NCI-H1417 treated with DMSO at 0.1 percent for 48 hours (cell line): ENCODE measurements around the gene ABCA8.

ENCODE experiments used
- DNase-seq: peaks from one replicate; lab custom pipeline; 2025; lab: John Stamatoyannopoulos, UW

ABCA8 gene

DNA sequence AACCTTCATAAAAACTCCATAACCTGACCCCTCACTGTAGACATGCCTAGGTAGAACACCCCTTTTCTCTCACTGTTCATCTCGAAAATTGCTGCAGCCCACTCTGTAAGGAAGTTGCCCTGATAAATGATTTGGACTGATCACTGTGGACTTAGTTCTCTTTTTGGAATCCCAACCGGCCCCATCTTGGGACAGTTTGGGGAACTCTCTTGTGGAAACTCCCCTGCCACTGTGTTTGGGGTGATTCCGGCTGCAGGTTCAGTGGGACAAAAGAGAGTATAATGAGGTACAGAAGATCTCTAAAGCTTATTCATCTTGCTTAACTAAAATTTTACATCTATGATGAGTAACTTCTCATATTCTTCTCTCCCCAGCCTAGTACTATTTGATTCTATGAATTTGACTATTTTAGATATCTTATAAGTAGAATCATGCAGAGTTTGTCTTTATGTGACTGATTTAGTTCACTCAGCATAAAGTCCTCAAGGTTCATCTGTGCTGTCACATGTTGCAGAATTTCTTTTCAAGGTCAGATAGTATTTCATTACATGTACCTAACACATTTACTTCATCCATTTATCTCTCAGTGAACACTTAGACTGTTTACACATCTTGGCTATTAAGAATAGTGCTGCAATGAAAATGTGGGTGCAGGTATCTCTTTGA lies 84.9 kb downstream of the ABCA8 start:
- no peak for DNase-seq

DNA sequence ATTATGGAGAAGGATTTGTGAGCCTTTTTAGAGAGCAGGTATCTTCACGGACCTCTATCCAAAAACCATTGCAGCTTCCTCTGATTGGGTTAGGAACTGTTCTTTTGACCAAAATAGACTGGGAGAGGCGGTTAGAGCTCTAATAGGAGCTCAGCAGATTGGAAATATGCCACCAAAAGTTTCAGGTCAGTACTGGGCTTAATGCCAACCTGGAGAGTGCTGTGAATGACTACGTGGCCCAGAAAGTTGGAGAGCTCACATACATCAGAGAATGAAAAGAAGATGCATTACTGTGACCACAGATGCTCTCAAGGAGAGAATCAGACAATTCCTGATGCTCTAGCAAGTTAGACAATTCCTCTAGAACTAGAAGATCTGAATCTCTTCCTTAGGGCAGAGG lies 86.5 kb downstream of the ABCA8 start:
- no peak for DNase-seq

DNA sequence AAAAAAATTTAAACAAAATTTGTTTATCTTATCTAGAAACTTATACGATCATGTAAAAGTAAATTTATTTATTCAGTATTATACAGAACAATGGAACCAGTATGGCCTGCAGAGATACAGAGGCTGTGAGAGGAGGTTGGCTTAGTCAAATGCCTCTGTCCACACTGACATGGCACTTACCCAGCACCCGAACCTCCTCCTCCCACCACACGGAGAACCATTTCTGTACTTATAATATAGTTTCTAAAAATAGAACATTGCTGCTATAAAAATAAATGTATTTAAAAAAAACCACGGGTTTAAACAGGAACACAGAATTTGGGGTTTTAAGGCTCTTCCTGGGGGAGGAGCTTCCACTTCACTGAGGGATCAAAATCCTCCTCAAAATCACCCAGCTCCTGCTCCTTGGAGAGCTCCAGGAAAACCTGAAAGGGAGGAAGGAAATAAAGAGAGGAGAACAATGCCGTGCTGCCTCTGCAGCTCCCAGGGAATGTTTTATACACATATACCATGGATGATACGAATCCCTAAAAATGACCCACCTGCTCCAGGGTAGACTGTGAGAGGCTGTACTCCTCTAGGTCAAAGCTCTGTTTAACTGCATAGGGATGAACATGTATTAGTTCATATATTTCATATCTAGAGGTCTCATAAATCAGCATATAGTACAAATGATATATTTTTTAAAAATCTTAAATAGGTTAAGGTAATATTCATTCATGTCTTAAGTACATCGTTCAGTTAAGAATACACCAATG lies 87.3 kb downstream of the ABCA8 start:
- DNase-seq = no peak

DNA sequence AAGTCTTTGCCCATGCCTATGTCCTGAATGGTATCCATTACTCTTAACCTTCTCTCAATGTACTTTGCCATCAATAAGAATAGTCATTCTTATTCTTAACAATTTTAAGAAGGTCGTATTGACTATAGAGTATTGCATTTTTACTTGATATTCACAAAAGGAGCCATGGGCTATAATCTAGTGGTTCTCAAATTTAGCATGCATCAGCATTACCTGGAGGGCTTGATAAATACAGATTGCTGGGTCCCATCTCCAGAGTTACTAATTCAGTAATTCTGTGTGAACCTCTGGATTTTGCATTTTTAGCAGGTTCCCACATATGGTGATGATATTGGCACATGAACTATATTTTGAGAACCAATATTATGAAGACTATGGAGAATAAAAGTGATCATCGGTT lies 89.6 kb downstream of the ABCA8 start:
- DNase-seq = no peak

DNA sequence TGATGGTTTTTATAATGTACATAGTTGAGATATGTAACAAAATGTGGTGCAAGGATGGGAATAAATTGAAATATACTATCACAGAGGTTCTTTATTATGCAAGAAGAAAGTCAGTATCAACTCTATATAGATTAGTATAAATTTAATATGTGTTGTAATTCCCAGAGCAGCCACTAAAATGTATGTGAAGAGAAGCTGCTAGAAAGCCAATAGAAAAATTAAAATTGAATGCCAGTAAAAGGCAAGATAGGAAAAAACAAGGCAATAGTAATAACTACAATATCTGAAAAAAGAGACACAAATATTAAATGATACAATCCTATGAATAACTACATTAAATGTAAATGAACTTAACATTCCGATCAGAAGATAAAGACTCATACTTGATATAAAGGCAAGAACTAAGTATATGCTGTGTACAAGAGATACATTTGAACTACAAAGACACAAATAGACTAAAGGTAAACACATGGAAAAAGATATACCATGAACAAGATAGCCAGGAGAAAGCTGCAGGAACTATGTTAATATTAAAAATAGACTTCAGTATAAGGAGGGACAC lies 92.0 kb downstream of the ABCA8 start:
- DNase-seq = no peak

DNA sequence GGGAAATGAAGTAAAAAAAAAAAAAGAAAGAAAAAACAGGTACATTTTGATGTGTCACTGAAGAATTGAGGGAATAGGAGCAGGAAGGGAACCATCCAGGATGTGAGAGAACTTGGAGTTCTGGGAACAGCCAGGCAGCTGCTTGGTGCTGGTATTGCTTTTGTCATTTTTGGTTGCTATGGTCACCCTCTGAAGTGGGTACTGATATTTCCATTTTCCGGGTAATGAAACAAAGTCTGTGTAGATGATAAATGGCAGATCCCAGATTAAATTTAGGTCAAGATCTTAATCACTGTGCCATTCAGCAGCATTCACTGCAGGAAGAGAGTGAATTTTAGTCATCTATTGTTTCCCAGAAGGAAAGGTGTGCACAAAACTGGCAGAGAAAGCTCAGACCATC lies 93.6 kb downstream of the ABCA8 start:
- DNase-seq = peak; percentile 33

DNA sequence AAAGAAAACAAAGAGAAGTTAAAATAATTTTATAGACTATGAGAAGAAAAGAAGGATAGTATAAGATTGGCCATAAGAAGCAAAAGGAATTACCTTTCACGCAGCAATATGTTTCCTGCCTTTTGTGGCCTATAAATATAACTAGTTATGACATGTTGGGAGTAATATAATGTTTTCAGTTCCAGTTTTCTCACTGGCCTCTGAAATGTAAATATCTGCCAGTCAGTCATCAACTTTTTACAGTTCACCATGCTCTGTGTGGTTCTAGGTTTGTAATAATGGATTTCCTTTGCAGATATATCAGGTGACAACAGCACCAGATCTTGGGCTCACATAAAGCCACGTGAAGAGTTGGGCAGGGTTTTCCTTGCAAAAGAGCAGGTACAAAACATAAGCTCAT lies 94.3 kb downstream of the ABCA8 start:
- no peak for DNase-seq

DNA sequence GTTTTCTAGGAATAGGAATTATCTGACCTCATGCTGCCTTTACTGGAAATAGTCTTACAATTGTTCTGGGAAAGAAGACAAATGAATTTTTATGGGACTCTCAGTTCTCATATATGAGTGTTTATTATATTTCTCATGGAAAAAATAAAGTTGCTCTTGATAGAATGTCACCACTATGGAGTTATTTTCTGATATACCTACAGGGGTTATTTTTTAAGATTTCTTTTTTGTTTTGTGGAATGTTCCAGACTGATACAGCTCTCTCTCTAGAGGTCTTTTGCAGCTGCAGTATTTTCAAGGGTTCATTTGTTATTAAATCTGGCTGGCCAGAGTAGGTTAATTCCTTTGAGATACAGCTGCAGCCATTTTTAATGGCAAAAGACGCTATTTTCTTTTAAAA lies 100.7 kb downstream of the ABCA8 start:
- DNase-seq = no peak

DNA sequence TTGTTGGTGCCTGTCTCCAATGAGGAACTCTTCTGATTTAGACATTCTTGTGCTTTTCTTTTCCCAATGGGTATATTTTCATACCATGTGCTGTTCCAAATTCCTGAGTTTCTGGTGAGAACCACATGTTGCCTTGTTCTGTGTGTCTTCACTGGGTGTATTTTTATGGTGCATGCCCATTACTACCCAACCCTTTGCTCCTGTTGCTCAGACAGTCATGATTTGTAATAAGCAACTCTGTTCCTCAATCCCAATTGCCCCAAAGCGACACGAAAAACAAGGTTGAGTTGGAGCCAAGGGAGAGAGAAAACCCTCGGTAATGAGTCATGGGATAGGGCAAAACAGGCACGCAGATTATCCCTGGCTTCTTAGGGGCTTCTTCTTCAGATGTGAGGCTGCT lies 101.8 kb downstream of the ABCA8 start:
- DNase-seq = no peak

DNA sequence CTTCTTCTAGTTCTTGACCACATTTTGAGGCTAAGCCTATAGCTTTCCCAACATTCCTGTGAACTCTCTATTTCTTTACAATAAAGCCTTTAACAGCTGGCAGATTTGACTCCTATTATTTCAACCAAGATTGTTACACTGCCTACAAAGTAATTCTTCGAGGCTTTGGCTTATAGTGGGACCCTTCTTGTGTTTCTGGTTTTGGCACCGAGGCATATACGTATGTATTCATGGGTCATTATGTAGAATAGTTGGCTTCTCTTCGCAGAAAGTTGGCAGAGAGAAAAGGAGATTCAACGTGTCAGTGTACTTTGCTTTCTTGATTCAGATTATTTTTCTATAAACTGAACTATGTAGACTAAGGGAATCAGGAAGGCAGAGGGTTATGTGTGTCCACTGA lies 102.2 kb downstream of the ABCA8 start:
- no peak for DNase-seq

DNA sequence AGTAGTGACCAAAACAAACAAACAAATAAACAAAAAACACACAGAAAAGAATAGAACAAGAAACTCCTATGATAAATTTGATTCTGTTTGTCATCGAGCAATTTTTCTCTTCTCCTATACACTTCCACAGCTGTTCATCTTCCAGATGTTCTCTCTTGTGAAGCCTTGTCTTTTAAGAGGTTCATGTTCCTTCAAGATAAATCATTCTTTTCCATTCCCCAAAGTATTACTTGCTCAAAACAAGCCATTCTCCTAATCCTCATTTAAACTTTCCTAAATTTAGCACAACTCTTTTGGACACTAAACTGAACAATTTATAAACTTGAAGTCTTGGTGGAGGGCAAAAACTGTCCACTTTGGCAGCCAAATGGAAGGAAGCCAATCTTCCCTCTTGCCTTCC lies 103.3 kb downstream of the ABCA8 start:
- no peak for DNase-seq

DNA sequence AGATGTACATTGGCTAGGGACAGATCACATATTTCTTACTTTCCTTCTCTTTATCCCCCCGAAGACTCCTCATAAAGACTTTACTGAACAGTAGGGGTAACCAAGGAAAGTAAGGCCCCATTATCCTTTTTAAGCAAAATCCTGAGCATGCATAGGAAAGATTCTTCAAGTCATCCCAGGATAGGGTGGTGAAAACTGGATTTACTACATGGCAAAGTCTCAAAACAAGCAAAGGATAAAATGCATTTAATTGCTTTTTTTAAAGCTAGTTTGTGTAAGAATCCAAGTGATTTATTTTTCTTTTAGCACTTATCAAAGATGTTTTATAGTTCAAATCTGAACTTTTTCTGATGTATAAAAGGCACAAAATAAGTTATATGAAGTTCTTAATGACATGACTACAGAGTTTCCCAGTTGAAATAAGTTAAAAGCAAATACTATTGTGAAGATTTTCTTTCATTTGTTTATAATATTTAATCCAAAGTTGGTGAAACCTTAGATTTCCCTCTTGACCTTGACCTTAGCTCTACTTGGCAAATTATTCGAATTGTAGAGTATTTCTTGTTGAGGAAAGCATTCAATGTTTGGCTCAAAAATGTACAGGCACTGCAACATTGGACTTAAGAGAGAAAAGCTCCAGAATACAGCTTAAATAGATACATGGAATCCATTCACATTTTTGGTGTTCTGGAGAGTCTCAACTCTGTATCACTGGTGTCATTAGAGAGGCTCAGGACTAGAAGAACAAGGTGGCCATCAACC lies 104.3 kb downstream of the ABCA8 start:
- no peak for DNase-seq

DNA sequence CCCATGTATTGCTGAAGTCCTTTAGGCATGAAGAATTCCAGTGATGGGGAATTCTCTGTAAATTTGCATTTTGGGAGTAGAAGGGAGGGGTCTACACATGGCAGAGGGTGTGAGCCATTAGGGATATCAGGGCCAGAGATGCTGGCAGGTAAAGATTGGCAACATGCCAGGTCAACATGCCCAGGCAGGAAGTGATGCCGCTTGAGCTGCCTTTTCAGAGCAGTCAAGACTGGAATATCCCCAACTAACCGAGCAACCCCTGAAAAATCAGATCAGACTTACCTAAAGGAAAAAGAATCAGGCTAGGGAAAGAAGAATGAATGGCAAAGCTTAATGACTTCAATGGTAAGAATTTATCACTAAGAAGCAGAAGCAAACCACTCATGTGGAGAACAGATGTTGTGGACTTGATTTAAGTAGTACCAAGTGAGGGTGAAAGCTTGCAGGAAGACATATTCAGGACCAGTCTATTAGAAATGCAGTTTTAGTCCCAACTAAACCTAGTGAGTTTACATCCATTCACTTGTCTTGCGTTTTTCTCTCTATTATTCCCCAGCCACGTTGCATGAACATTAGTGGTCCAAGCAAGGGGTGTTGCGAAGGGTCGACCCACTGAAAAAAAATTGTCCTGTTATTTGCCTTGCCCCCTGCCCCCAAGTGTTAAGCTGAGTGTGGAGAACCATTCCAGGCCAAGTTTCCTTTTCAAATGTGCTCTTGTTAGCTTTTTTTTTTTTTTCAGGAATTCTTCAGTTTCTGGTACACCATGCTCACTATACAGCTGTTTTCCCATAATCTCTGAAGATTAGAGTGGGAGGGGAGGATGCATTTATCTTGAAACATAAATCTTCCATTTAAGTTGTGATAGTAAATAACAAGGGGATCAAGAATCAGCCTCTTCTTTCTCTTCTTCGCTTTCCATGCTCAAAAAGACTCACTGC lies 105.2 kb downstream of the ABCA8 start:
- no peak for DNase-seq

DNA sequence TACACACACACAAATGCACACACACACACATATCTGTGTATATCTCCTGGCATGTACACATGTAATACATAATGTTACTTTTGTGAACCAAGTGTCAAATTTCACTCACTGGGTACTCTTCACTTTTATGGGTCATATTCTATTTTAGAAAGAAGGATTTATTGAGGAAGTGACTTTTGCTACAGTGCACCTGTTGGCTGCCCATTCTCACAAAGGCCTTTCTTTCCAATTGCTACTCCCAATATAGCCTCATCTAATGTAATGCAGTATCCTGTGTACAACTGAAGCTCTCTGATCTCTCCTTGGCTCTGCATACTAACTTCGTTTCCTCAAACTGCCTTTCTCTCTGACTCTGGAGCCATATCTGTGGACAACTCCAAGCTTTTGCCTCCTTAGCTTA lies 107.5 kb downstream of the ABCA8 start:
- no peak for DNase-seq

DNA sequence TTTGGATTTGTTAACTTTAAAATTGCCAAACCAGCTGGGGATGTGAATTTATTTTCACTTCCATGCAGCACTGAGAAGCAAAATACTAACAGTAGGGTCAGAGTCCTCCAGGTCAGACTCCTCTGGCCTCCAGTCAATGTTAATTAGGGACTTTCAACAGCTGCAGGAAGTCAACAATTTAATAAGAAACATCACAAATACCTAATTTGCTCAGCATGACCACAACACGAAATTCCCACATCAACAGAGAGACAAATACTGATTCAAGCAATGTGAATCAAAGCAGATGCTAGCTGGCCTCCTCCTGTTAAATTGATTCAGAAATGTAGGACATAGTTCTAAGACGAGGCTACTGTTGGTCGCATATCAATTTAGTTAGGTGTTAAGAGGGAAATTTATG lies 111.7 kb downstream of the ABCA8 start:
- no peak for DNase-seq

DNA sequence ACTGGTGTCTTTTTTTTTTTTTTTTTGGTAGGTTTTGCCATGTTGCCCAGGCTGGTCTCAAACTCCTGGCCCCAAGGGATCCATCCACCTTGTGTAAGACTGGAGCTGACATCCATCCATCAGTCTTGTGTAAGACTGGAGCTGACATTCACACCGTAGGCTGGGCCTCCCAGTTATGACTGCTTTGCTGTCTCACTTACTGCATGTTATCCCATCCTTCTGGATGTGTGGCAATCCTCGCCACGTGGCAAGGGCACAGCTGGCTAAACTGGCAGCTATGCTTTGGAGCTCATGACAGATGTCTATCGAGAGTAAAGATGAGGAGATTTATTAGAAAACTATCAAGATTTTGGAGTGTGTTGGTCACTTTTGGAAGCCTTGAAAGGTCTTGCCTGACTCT lies 115.1 kb downstream of the ABCA8 start:
- DNase-seq = no peak

DNA sequence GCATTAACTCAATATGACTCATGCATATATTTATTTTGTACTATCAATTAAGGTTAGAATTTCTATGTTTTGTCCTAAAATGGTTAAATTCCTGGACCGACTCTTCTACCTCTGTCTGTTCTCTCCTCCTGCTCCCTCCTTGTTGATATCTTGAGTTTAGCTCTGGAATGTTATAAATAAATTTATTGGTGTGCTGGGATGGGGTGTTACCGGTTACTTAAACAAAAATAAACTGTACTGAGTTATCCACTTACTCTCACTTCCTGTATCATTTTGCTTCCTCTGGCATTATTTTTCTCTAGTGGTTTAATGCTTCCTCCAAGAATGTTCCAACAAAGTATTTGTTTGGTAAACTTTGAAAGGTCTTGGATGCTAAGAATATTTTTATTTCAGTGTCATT lies 120.1 kb downstream of the ABCA8 start:
- no peak for DNase-seq

DNA sequence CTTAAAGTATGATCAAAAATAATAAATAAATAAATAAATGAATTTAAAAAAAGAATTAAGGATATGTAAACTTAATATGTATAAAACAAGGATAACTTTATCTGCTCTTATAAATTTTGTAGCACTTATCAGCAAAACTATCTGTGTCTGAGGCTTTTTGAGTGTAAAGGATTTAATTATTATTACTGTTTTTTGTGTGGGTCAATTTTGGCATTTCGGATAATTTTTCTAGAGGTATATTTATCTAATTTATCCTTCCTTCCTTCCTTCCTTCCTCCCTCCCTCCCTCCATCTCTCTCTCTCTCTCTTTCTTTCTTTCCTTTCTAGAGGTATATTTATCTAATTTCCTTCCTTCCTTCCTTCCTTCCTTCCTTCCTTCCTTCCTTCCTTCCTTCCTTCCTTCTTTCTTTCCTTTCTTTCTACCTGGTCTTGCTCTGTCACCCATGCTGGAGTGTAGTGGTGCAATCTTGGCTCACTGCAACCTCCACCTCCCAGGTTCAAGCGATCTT lies 120.8 kb downstream of the ABCA8 start:
- no peak for DNase-seq

DNA sequence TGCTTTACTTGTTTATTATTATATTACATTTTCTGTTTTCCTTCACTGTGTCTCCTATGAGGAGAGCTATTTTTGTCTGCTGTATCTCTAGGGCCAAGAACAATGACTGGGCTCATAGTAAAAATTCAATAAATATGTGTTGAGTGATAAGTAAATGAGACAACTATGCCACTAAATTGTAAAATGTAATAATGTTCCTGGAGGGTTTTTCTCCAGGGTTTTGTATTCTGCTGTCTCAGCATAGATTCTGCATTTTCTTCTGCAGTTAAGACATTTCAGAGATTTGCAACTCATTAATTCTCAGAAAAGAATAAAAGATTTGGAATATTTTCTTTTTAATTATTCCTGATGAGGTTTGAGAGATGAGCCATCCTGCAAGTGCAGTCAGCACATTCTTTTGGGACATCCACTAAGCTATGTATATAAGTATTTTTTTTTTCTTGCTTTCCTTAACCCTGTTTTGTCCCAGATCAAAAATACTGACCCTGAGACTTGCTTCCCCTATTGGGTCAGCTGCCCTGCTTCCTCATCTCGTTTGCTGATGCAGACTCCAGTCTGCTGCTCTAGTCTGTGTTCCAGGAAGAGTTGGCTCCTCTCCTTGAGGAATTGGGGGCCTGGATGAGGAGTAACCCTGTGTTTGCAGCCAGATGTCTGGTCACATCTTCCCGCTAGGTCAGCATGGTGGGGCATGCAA lies 122.9 kb downstream of the ABCA8 start:
- no peak for DNase-seq

DNA sequence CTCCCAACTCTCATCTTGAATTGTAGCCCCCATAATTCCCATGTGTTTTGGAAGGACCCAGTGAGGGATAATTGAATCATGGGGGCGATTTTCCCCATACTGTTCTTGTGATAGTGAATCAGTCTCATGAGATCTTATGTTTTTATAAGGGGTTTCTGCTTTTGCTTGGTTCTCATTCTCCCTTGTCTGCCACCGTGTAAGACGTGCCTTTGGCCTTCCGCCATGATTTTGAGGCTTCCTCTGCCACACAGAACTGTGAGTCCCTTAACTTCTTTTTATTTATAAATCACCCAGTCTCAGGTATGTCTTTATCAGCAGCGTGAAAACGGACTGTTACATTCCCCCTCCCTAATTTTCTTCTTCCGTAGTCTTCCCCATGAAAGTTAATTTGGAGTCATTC lies 124.0 kb downstream of the ABCA8 start:
- DNase-seq = no peak

DNA sequence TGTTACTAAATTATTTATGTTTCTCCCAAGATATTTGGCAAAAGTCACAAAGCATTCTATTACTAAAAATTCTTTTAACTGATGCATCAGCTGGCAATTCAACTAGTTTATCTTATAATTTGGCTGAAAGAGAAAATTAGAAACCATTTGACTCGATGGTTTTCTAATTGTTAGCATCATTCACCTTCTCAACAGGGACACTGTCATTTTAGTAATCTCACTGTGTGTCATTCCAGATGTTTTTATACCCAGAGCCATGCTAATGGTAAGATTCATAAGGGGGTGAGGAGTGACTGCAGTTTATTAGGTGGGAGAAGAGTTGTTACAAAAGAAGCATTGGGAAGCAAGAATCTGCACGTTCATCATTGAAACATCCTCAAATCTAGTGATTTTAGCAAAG lies 124.9 kb downstream of the ABCA8 start:
- no peak for DNase-seq
